ENCODE data around the gene UFM1.

The UFM1 gene

DNA sequence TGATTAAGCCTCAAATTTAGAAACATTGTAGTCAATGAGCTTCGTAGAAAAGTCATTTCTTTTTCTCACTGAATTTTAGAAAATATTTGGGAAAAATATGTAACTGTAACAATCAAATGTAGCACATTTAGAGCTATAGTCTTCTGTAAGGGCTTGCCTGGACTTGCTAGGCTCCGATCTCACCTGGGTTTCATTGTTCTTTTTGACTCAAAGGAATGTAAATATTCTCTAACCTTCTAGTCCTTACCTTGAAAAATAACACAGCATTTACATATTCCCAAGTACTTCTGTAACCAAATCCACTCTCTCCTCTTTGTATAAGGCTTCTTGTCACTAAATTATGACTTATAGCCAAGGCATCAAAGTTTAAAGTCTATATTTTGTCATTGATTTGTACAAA is 2.9 kb upstream of the UFM1 start:
- TF ChIP-seq, protein P1, sequence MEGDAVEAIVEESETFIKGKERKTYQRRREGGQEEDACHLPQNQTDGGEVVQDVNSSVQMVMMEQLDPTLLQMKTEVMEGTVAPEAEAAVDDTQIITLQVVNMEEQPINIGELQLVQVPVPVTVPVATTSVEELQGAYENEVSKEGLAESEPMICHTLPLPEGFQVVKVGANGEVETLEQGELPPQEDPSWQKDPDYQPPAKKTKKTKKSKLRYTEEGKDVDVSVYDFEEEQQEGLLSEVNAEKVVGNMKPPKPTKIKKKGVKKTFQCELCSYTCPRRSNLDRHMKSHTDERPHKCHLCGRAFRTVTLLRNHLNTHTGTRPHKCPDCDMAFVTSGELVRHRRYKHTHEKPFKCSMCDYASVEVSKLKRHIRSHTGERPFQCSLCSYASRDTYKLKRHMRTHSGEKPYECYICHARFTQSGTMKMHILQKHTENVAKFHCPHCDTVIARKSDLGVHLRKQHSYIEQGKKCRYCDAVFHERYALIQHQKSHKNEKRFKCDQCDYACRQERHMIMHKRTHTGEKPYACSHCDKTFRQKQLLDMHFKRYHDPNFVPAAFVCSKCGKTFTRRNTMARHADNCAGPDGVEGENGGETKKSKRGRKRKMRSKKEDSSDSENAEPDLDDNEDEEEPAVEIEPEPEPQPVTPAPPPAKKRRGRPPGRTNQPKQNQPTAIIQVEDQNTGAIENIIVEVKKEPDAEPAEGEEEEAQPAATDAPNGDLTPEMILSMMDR (IDR thresholded peaks at IDR 0.05; ENCODE audit: low read depth, low read length, missing control alignments), result no peak
- DNase-seq (ENCODE audit: extremely low read depth, low read depth), result no peak
- no peak overlapping the region for H3K4me3 ChIP-seq (replicated peaks; ENCODE audit: low read depth, low read length)

DNA sequence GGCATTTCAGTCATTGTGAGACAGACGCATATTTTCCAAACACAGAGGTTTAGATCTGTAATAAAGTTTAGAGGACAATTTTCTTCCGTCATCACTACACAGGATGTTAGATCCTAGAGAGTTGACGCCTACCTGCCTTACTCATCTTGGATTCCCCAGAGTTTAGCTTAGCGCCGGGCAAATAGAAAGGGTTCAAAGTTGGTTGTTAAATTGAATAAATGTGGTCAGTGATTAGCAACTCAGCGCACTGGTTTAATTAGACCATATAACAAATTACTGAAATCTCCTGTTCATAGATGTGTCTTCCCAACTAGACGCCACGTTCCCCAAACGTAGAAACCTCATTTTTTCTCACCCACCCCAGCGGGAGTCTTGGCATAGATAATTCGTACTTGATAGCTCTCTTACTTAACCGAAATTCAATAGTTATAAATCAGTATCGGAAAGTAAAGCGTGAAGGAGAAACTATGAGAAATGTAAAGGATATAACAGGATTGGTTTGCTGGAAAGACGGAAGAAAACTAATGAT is 726 bp upstream of the UFM1 start:
- no peak for DNase-seq (ENCODE audit: extremely low read depth, low read depth)
- TF ChIP-seq, protein P1 (IDR thresholded peaks at IDR 0.05; ENCODE audit: low read depth, low read length, missing control alignments), result no peak
- H3K4me3 ChIP-seq (replicated peaks; ENCODE audit: low read depth, low read length), result peak overlapping the region; percentile 90

DNA sequence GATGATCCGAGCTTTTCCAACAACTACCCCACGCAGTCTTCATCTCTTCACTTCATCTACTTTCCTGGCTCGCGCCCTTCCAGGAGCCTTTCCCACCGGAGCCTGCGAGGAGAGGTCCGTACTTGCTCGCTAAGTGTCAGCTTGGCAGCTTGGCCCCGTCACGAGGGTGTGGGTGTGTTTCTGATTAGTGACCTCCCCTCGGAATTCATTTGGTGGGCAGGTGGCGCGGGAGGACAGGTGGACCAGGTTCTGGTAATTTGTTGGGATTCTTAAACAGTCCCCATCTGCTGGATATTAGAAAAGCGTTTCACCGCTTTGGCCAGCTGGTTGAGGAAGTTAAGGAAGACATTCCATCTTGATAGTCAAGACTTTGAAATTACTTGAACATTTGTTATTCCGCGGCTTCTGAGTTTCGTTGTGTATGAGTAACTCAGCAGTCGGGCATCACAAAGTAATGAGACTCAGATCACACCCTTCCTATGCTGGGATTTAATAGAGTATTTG is 515 bp downstream of the UFM1 start:
- DNase-seq (ENCODE audit: extremely low read depth, low read depth), result no peak
- peak overlapping the region; percentile 90 for H3K4me3 ChIP-seq (replicated peaks; ENCODE audit: low read depth, low read length)
- TF ChIP-seq, protein P1 (IDR thresholded peaks at IDR 0.05; ENCODE audit: low read depth, low read length, missing control alignments), result no peak

DNA sequence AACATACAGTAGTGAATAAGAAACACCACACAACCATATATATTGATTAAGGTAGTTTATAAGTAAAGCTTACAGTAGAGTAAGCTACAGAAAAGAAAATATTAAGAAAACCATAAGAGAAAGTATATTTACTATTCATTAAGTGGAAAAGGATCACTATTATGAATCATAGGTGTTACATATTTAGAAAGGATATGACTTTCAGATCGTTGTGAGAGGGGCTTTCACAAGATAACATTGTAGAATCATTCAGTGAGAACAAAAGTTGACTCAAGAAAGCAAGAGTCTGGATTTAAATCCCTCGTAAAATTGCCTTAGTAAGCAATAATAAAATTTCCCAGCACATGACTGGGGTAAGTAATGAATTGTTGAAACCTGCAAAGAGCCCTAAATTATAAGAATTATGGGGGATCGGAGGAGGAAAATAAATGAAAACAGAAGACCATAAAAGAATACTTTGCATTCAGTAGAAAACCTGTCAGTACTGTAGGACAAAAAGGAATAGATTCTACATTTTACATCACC is 6.0 kb downstream of the UFM1 start:
- H3K4me3 ChIP-seq (replicated peaks; ENCODE audit: low read depth, low read length), result no peak overlapping the region
- DNase-seq (ENCODE audit: extremely low read depth, low read depth), result no peak
- TF ChIP-seq, protein P1 (IDR thresholded peaks at IDR 0.05; ENCODE audit: low read depth, low read length, missing control alignments), result no peak

DNA sequence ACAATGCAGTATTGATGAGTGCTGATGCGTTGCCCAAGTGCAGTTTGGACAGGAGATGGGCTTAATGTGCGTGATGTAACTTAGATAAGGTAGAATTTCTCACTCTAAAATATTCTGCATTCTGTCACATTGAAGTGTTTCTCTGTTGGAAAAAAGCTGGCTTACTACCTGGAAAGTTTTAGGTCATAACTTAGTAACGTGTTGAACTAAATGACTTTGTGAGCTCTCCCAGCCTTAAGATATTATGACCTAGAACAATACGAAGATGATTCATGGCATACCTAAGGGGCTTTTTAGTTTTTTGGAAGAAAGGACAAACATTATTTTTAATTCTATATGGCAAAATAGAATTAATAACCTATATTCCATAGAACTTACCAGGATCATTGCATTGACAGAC is 9.0 kb downstream of the UFM1 start:
- H3K4me3 ChIP-seq (replicated peaks; ENCODE audit: low read depth, low read length), result no peak overlapping the region
- TF ChIP-seq, protein P1 (IDR thresholded peaks at IDR 0.05; ENCODE audit: low read depth, low read length, missing control alignments), result no peak
- no peak for DNase-seq (ENCODE audit: extremely low read depth, low read depth)

DNA sequence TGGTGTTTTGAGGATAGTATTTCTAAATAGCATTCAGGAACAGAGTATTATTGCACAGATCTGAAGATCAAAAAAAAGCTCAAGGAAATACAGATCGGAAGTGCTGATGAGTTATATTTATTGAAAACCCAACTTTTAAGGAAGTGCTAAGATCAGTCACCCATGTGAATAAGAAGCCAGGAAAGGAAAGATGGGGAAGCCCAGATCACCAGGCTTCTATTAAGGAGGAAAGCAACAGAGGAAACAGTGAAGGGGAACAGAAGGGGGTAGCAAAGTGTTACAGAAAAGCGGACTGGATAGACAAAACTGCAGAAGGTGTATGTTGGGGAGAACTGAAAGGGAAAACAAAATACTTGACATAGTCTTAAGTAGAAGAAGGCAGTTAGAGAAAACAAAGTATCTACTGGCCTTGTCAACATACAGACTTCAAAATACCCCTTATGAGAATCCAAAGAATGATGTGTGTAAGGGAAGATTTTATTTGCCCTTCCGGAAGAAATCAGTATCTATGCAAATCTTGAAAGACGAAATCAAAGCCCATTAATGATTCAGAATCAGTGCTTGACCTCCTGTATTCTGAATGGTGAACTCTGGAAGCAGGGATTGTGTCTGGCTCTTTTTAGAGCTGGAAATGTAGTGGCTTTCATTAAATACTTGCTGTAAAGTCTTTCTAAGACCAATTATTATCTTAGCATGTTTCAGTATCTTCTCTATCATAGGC is 12.1 kb downstream of the UFM1 start:
- no peak overlapping the region for H3K4me3 ChIP-seq (replicated peaks; ENCODE audit: low read depth, low read length)
- DNase-seq (ENCODE audit: extremely low read depth, low read depth), result no peak
- TF ChIP-seq, protein P1 (IDR thresholded peaks at IDR 0.05; ENCODE audit: low read depth, low read length, missing control alignments), result no peak

Measured in HFF-Myc (cell line).